Measurements from ENCODE around the gene FNIP1. TPM values are rescaled to one million over a fixed set of nuclear protein-coding genes. Genes with fewer than 3 reads are reported as not detected.

The FNIP1 gene
- total RNA-seq, 2 donors from 2014 or later = 19.9 to 25.6 TPM

DNA sequence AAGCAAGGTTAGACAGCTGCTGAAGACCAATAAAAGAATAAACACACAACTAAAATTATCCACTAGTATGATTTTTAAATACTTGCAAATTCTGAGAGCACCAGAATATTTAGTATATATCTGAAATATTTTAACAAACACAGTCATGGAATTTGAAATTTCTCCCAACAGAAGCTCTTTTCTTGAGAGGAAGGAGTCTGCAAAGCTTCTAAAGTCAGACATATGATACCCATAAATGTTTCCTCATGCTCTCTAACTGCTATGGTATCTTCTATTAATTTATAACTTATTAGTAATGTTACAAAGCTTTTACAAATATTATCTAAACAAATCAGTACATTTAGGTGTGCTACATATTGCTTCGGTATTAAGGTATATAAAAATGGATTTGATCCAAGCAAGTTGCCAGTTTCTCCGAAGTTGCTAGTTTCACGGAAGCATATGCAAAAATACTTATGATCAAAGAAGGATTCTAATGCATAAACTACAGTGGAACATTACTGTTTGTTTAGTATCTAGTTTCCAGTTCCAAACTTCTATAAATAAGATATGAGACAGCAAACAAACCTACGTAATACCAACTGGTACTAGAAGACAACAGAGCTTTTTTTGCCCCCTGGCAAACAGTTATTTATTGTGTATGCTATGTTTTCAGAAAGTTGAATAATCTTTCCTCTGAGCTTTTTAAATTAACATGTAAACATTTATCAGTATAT is 22.0 kb downstream of the FNIP1 start:
- peaks cover 2% of the 10 kb centered on the region for H3K4me1 Mint-ChIP-seq
- H3K9me3 Mint-ChIP-seq = no peaks in the 10 kb centered on the region
- Histone ChIP-seq H3K36me3 (ENCODE audit: control insufficient read depth, insufficient read depth, low read length) (no peaks in the 10 kb centered on the region), H3K4me3 (ENCODE audit: low read length) (no peak overlapping the region), H3K27me3 (ENCODE audit: control insufficient read depth, insufficient read depth, low read length, poor library complexity, severe bottlenecking) (no peaks in the 10 kb centered on the region), H3K4me1 (ENCODE audit: control insufficient read depth, insufficient read depth, low read length) (no peaks in the 10 kb centered on the region), H3K9ac (ENCODE audit: extremely low read depth, low read length, poor library complexity, severe bottlenecking) (no peak overlapping the region), H3K27ac (ENCODE audit: low read depth, low read length) (no peak overlapping the region), H3K9me3 (ENCODE audit: control insufficient read depth, low read length) (no peaks in the 10 kb centered on the region)
- H3K36me3 Mint-ChIP-seq (ENCODE audit: low read depth) = peaks cover 3% of the 10 kb centered on the region
- no peak overlapping the region for H3K27ac Mint-ChIP-seq
- no peak overlapping the region for H3K4me3 Mint-ChIP-seq
- no peaks in the 10 kb centered on the region for H3K27me3 Mint-ChIP-seq (ENCODE audit: insufficient read depth)
- DNase-seq = no peak
- TF ChIP-seq, protein P1, sequence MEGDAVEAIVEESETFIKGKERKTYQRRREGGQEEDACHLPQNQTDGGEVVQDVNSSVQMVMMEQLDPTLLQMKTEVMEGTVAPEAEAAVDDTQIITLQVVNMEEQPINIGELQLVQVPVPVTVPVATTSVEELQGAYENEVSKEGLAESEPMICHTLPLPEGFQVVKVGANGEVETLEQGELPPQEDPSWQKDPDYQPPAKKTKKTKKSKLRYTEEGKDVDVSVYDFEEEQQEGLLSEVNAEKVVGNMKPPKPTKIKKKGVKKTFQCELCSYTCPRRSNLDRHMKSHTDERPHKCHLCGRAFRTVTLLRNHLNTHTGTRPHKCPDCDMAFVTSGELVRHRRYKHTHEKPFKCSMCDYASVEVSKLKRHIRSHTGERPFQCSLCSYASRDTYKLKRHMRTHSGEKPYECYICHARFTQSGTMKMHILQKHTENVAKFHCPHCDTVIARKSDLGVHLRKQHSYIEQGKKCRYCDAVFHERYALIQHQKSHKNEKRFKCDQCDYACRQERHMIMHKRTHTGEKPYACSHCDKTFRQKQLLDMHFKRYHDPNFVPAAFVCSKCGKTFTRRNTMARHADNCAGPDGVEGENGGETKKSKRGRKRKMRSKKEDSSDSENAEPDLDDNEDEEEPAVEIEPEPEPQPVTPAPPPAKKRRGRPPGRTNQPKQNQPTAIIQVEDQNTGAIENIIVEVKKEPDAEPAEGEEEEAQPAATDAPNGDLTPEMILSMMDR (conservative IDR thresholded peaks at IDR 0.05) = no peak
- WGBS, 2 experiments (ENCODE audit: insufficient coverage in 1 of 2, insufficient read length in 1 of 2) = 99% methylated on average over 4 of the region's 4 CpGs; no CpG with 5 or more reads in 1 of the 2 experiments

DNA sequence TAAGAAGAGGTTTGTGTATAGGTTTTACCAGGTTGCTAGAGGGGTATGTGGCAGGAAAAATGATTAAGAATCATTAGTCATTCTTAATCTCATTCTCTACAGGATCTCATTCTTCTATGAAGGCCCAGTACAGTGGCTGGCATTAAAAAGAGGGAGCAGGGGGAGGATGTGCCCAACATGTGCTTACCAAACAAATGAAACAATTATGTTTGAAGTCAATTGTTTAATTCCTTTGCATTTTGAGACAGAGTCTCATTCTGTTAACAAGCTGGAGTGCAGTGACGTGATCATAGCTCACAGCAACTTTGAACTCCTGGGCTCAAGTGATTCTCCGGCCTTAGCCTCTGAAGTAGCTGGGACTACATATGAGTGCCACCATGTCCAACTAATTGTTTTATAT is 23.0 kb downstream of the FNIP1 start:
- H3K9me3 ChIP-seq (ENCODE audit: control insufficient read depth, low read length) = no peaks in the 10 kb centered on the region
- peaks cover 2% of the 10 kb centered on the region for H3K4me1 Mint-ChIP-seq
- no peaks in the 10 kb centered on the region for H3K36me3 ChIP-seq (ENCODE audit: control insufficient read depth, insufficient read depth, low read length)
- TF ChIP-seq, protein P1 (conservative IDR thresholded peaks at IDR 0.05) = no peak
- no peaks in the 10 kb centered on the region for H3K9me3 Mint-ChIP-seq
- no peak overlapping the region for H3K9ac ChIP-seq (ENCODE audit: extremely low read depth, low read length, poor library complexity, severe bottlenecking)
- H3K27me3 Mint-ChIP-seq (ENCODE audit: insufficient read depth) = no peaks in the 10 kb centered on the region
- H3K27me3 ChIP-seq (ENCODE audit: control insufficient read depth, insufficient read depth, low read length, poor library complexity, severe bottlenecking) = no peaks in the 10 kb centered on the region
- DNase-seq = no peak
- no peaks in the 10 kb centered on the region for H3K4me1 ChIP-seq (ENCODE audit: control insufficient read depth, insufficient read depth, low read length)
- 92 to 97% methylated on average over 2 of the region's 2 CpGs for whole genome bisulfite sequencing, 2 experiments (ENCODE audit: insufficient coverage in 1 of 2, insufficient read length in 1 of 2)
- no peak overlapping the region for H3K27ac Mint-ChIP-seq
- H3K4me3 ChIP-seq (ENCODE audit: low read length) = no peak overlapping the region
- H3K4me3 Mint-ChIP-seq = no peak overlapping the region
- no peak overlapping the region for H3K27ac ChIP-seq (ENCODE audit: low read depth, low read length)
- peaks cover 3% of the 10 kb centered on the region for H3K36me3 Mint-ChIP-seq (ENCODE audit: low read depth)

DNA sequence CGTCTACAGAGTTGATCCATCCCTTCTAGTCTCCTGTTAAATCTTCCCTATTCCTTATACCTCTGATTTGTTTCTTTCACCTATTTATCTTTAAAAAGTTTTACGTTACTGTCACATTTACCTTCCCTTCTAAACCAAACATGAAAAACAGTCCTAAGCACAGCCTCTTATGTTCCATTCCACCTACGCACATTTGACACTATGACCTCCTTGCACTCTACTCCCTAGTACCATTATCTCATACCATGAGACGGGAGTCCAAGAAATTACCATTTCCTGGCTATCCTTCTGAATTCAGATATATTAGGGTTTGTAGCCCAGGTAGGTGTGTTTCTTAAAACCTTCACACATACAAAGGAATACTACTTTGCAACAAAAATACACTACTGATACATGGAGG is 25.1 kb downstream of the FNIP1 start:
- TF ChIP-seq, protein P1 (conservative IDR thresholded peaks at IDR 0.05) = no peak

More for the DNA sequence above, 25.1 kb downstream of the FNIP1 start:
- Histone ChIP-seq H3K27me3 (ENCODE audit: control insufficient read depth, insufficient read depth, low read length, poor library complexity, severe bottlenecking) (no peaks in the 10 kb centered on the region), H3K36me3 (ENCODE audit: control insufficient read depth, insufficient read depth, low read length) (no peaks in the 10 kb centered on the region), H3K9me3 (ENCODE audit: control insufficient read depth, low read length) (no peaks in the 10 kb centered on the region), H3K9ac (ENCODE audit: extremely low read depth, low read length, poor library complexity, severe bottlenecking) (no peak overlapping the region), H3K27ac (ENCODE audit: low read depth, low read length) (no peak overlapping the region), H3K4me3 (ENCODE audit: low read length) (no peak overlapping the region), H3K4me1 (ENCODE audit: control insufficient read depth, insufficient read depth, low read length) (no peaks in the 10 kb centered on the region)
- DNase-seq = no peak
- peaks cover 3% of the 10 kb centered on the region for H3K36me3 Mint-ChIP-seq (ENCODE audit: low read depth)
- 93 to 100% methylated on average over 3 to 4 of the region's 4 CpGs for WGBS, 2 experiments (ENCODE audit: insufficient coverage in 1 of 2, insufficient read length in 1 of 2)
- no peak overlapping the region for H3K4me3 Mint-ChIP-seq
- no peaks in the 10 kb centered on the region for H3K4me1 Mint-ChIP-seq
- no peak overlapping the region for H3K27ac Mint-ChIP-seq
- no peaks in the 10 kb centered on the region for H3K9me3 Mint-ChIP-seq
- no peaks in the 10 kb centered on the region for H3K27me3 Mint-ChIP-seq (ENCODE audit: insufficient read depth)
